Measurements from ENCODE around the gene PAK6. TPM values are rescaled to one million over a fixed set of nuclear protein-coding genes. Genes with fewer than 3 reads are reported as not detected.

The PAK6 gene
- total RNA-seq, 2 donors from 2014 or later = 13.8 to 190 TPM

DNA sequence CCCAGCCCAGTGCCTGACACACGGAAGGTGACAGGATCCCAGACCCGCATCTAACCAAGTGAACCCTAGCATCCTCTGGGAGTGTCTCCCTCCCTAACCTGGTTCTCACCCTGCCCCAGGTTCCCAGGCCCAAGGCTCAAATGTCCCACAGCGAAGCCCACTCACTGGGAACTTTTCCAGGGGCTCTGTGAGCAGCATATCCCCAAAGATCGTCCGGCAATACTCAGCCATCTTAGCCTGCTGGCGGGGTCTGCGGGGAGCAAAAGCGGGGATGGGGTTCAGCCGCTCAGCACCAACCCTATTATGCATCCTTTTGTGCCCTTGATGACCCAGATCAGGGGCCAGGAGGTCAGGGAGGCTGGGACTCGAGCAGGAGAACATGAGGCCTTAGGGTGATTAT is 58.5 kb downstream of the PAK6 start:
- 95% methylated on average over 10 of the region's 10 CpGs for WGBS
- intact Hi-C loops (cut with DNase I) = no loop called here

DNA sequence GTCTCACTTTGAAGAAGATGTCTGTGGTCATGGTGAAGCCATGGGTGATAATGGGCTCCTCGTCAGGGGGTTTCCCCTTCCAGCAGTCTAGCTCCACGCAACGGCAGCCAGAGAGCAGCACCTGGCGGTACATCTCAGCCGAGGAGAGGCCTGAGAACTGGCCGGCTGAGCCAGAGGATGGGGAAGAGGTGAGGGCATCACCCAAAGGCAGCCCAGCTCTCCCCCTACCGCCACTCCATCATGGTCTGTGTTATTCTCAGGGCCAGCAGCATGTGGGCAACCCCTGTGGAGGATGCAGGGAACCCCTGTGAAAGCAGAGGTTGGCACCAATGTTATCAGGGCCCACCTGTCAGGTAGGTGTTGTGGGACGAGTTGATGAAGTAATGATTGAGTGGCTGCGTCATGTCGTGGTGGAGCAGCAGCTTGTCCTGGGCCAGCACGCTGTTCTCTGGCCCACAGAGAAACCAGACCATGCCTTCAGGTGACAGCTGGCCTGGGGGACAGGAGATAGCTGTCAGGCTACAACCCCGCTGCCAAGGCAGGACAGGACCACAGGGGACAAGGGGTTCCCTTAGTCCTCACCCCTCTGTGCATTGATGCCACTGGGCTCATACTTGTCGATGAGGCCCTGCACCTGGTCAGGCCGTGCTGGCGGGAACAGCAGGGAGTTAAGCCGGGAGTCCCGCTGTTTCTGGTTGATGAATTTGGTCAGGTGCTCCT is 59.5 kb downstream of the PAK6 start:
- no peaks in the 10 kb centered on the region for H3K27me3 ChIP-seq (replicated peaks; ENCODE audit: insufficient read depth)
- no peaks in the 10 kb centered on the region for H3K36me3 ChIP-seq
- no peak overlapping the region for H3K27ac ChIP-seq
- no peak for DNase-seq (ENCODE audit: low spot score)
- intact Hi-C loops (cut with DNase I) = no loop called here
- no peak overlapping the region for H3K4me3 ChIP-seq
- WGBS = 93% methylated on average over 17 of the region's 17 CpGs
- TF ChIP-seq POLR2A (IDR thresholded peaks at IDR 0.05) = no peak
- TF ChIP-seq, protein P1, sequence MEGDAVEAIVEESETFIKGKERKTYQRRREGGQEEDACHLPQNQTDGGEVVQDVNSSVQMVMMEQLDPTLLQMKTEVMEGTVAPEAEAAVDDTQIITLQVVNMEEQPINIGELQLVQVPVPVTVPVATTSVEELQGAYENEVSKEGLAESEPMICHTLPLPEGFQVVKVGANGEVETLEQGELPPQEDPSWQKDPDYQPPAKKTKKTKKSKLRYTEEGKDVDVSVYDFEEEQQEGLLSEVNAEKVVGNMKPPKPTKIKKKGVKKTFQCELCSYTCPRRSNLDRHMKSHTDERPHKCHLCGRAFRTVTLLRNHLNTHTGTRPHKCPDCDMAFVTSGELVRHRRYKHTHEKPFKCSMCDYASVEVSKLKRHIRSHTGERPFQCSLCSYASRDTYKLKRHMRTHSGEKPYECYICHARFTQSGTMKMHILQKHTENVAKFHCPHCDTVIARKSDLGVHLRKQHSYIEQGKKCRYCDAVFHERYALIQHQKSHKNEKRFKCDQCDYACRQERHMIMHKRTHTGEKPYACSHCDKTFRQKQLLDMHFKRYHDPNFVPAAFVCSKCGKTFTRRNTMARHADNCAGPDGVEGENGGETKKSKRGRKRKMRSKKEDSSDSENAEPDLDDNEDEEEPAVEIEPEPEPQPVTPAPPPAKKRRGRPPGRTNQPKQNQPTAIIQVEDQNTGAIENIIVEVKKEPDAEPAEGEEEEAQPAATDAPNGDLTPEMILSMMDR (IDR thresholded peaks at IDR 0.05) = no peak
- no peak for TF ChIP-seq POLR2AphosphoS5 (IDR thresholded peaks at IDR 0.05)
- no peaks in the 10 kb centered on the region for H3K9me3 ChIP-seq
- no peaks in the 10 kb centered on the region for H3K4me1 ChIP-seq (replicated peaks)

More for the DNA sequence above, 58.5 kb downstream of the PAK6 start:
- H3K9me3 ChIP-seq = no peaks in the 10 kb centered on the region
- no peaks in the 10 kb centered on the region for H3K27me3 ChIP-seq (replicated peaks; ENCODE audit: insufficient read depth)
- no peak for DNase-seq (ENCODE audit: low spot score)
- H3K36me3 ChIP-seq = no peaks in the 10 kb centered on the region
- no peak overlapping the region for H3K27ac ChIP-seq
- no peaks in the 10 kb centered on the region for H3K4me1 ChIP-seq (replicated peaks)
- TF ChIP-seq, protein P1 (IDR thresholded peaks at IDR 0.05) = no peak
- TF ChIP-seq POLR2A (IDR thresholded peaks at IDR 0.05) (no peak), POLR2AphosphoS5 (IDR thresholded peaks at IDR 0.05) (no peak)
- H3K4me3 ChIP-seq = no peak overlapping the region

DNA sequence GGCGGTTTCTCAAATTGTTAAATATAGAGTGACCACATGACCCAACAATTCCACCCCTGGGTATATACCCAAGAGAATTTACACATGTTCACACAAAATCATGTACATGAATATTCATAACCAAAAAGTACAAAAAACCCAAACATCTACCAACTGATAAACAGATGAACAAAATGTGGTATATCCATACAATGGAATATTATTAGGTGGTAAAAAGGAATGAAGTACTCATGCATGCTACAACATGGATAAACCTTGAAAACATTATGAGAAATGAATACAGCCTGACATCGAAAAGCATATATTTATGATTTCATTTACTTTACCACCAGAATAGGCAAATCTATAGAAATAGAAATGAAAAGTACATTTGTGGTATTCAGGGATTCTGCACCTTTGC is 61.5 kb downstream of the PAK6 start:
- DNase-seq (ENCODE audit: low spot score) = no peak
- no peaks in the 10 kb centered on the region for H3K27me3 ChIP-seq (replicated peaks; ENCODE audit: insufficient read depth)
- H3K9me3 ChIP-seq = no peaks in the 10 kb centered on the region
- intact Hi-C loops (cut with DNase I) = no loop called here
- H3K4me3 ChIP-seq = no peak overlapping the region
- no peaks in the 10 kb centered on the region for H3K4me1 ChIP-seq (replicated peaks)
- no peak overlapping the region for H3K27ac ChIP-seq
- H3K36me3 ChIP-seq = no peaks in the 10 kb centered on the region
- WGBS = 96% methylated on average over 2 of the region's 2 CpGs
- TF ChIP-seq POLR2AphosphoS5 (IDR thresholded peaks at IDR 0.05) = no peak

DNA sequence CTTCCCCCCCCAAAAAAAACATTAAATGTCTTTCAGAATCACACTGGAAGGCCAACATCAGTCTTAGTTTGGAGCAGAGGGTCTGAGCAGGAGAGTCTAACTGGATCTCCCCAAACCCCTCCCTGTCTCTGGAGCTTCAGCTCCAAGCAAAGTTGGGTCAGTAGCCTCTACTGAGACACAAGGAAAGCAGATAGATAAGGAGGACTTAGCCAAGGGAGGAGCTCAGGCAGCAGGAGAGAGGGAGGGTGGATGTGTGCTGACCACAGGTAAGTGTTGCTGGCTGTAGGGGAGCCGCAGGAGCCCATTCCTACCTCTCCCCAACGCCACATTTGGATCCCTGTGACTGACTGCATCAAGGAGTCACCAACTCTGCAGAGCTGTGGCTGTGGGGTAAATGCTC is 61.9 kb downstream of the PAK6 start:
- no peaks in the 10 kb centered on the region for H3K9me3 ChIP-seq
- H3K4me3 ChIP-seq = no peak overlapping the region
- H3K4me1 ChIP-seq (replicated peaks) = no peaks in the 10 kb centered on the region
- no peak overlapping the region for H3K27ac ChIP-seq
- WGBS = 89% methylated on average over 2 of the region's 2 CpGs
- TF ChIP-seq POLR2AphosphoS5 (IDR thresholded peaks at IDR 0.05) (no peak), POLR2A (IDR thresholded peaks at IDR 0.05) (no peak)
- TF ChIP-seq, protein P1 (IDR thresholded peaks at IDR 0.05) = no peak
- intact Hi-C loops (cut with DNase I) = no loop called here
- H3K27me3 ChIP-seq (replicated peaks; ENCODE audit: insufficient read depth) = no peaks in the 10 kb centered on the region
- no peaks in the 10 kb centered on the region for H3K36me3 ChIP-seq
- DNase-seq (ENCODE audit: low spot score) = no peak

DNA sequence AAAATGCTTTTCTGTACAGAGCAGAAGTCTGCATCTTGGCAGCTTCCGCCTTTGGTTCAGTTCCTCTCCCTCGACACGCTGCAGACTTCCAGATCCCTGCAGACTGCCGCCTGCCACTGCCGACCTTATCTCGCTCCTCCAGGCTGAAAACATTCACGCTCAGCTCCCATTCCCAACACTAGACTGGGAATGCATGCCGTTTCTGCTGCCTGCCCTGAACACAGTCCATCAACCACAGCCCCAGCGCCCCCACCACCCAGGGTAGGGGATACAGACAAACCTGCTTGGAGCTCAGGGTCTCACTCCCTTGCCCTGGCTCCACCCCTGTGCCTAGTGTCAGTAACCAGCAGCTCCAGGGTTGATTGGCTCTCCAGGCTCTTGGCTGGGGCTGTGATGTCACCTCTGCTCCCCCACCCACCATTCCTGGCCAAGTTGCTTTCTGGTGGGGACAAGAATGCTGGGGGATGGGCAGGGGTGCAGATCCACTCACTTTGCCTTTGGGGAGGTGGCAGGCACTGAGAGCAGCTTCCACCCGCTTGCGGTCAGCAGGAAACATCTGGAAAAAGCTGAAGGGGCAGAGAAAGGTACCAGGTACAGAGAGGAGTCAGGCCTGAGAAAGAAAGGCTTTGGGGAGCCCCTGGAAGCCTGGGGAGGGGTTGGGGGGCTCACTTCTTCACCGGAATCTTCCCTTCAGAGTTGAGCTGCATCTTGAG is 62.8 kb downstream of the PAK6 start:
- Histone ChIP-seq H3K27me3 (replicated peaks; ENCODE audit: insufficient read depth) (no peaks in the 10 kb centered on the region), H3K36me3 (no peaks in the 10 kb centered on the region), H3K4me1 (replicated peaks) (no peaks in the 10 kb centered on the region), H3K27ac (no peak overlapping the region), H3K4me3 (no peak overlapping the region), H3K9me3 (no peaks in the 10 kb centered on the region)
- TF ChIP-seq POLR2AphosphoS5 (IDR thresholded peaks at IDR 0.05) (no peak), POLR2A (IDR thresholded peaks at IDR 0.05) (no peak)
- TF ChIP-seq, protein P1 (IDR thresholded peaks at IDR 0.05) = no peak
- WGBS = 57% methylated on average over 12 of the region's 12 CpGs
- intact Hi-C loops (cut with DNase I) = no loop called here
- no peak for DNase-seq (ENCODE audit: low spot score)

Data from prostate gland (tissue), 2 donors.